ENCODE measurements around the gene GPR146.

DNA sequence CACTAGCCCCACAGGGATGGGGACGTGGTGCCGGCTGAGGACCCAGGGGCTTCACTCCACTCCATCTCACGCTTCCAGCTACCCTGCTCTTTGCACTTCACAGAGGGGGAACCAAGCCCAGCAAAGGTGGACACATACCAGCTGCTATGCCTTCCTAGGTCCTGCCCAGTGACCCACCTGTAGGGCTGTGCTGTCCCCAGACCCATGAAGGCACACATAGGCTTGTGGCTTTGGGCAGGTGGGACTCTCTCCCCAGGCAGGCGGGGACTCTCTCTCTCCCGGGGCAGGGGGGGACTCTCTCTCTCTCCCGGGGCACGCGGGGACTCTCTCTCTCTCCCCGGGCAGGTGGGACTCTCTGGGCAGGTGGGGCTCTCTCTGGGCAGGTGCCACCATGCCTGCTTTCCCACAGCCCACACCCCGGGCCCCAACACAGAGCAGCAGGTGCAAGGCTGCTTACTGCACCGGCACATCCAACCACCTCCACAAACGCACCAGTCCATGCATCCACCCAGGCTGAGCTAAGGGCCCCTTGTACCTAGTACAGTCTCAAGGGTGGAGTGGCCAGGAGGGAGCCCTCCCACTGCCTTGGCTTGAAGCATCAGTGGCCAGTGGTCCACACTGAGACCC lies 13.8 kb upstream of the GPR146 start:
- TF ChIP-seq, protein P1, sequence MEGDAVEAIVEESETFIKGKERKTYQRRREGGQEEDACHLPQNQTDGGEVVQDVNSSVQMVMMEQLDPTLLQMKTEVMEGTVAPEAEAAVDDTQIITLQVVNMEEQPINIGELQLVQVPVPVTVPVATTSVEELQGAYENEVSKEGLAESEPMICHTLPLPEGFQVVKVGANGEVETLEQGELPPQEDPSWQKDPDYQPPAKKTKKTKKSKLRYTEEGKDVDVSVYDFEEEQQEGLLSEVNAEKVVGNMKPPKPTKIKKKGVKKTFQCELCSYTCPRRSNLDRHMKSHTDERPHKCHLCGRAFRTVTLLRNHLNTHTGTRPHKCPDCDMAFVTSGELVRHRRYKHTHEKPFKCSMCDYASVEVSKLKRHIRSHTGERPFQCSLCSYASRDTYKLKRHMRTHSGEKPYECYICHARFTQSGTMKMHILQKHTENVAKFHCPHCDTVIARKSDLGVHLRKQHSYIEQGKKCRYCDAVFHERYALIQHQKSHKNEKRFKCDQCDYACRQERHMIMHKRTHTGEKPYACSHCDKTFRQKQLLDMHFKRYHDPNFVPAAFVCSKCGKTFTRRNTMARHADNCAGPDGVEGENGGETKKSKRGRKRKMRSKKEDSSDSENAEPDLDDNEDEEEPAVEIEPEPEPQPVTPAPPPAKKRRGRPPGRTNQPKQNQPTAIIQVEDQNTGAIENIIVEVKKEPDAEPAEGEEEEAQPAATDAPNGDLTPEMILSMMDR (IDR thresholded peaks at IDR 0.05): no peak
- no peak for TF ChIP-seq POLR2A (IDR thresholded peaks at IDR 0.05)

Measured in lower leg skin (tissue), 3 donors.